H1 (cell line): Measurements from ENCODE around the gene MT2A. TPM values are rescaled to one million over a fixed set of nuclear protein-coding genes. Genes with fewer than 3 reads are reported as not detected.
A peak's percentile ranks its signal among the peaks of the same experiment; 100 is the strongest.

Experiments used
- CBX8 ChIP-seq: fragments of 300-800, 300-1000 bp; sonication (generic); IDR thresholded peaks from 2 replicates; pipeline ENCODE4 v1.7.1; 2016; ENCODE audit warnings: low read depth, low read length, borderline replicate concordance
- CTCF ChIP-seq, 3 experiments: IDR thresholded peaks; 1 replicate in 2 of 3; 2 replicates in 1 of 3; pipeline versions ENCODE4 v1.5.1 to v1.6.1; 2011; ENCODE audit warnings: low read length in 3 of 3, mild to moderate bottlenecking in 3 of 3, inconsistent platforms in 2 of 3, low read depth in 1 of 3, moderate library complexity in 1 of 3; ENCODE audit not compliant: insufficient read depth in 1 of 3; ENCODE audit errors: control extremely low read depth in 1 of 3
- polyA plus RNA-seq, 7 experiments: library from polyadenylated mRNA; depleted of rRNA in 3 of 7; stranded (reverse) in 5 of 7; unstranded in 2 of 7; fragments of >200 nt in 5 of 7; fragments of 200-250 nt in 2 of 7; gene quantifications; 1 replicate in 5 of 7; 2 replicates in 1 of 7; 4 replicates in 1 of 7; pipeline versions ENCODE4 v1.2.1 to v1.2.3, GENCODE V29; 2011 to 2013; ENCODE audit warnings: missing spikeins in 2 of 7, mixed read lengths in 2 of 7
- total RNA-seq: library from RNA; stranded (reverse); fragmentation: NEBNext Ultra II Directional; extraction: Animal tissue kit (Norgen Biotek cat#: 25700); gene quantifications from 2 replicates; pipeline ENCODE4 v1.2.1, GENCODE V29; 2021

MT2A gene
- total and polyA plus RNA-seq, 2 of the 8 experiments (the other 6 are each of a cell fraction or from before 2014, with no cell fraction given) = 9.5 to 30.1 TPM

- no peak for TF ChIP-seq CBX8
- peak; percentile 34 to 66 (median 58) for TF ChIP-seq CTCF (IDR thresholded peaks at IDR 0.05; ENCODE audit: control extremely low read depth in 1 of 3, insufficient read depth in 1 of 3, low read depth in 1 of 3, low read length in 3 of 3)
Measured at GRCh38 chr16:56600398-56600999, 7.9 kb upstream of the MT2A start (continued).
